HG03469 (cell line): Measurements from ENCODE around the gene FGF5.
A peak's percentile ranks its signal among the peaks of the same experiment; 100 is the strongest.
"Not testable (repeated sequence)": the region's sequence is repeated elsewhere in the genome, so short reads cannot be mapped to it uniquely, and the experiment has no call there.

Experiments used
- ATAC-seq: cut with Tn5 transposase; IDR thresholded peaks from one replicate; pipeline ENCODE4 v1.9.1; 2021; ENCODE audit warnings: mild to moderate bottlenecking, moderate library complexity, moderate number of reproducible peaks; ENCODE audit not compliant: unreplicated experiment

The FGF5 gene, protein sequence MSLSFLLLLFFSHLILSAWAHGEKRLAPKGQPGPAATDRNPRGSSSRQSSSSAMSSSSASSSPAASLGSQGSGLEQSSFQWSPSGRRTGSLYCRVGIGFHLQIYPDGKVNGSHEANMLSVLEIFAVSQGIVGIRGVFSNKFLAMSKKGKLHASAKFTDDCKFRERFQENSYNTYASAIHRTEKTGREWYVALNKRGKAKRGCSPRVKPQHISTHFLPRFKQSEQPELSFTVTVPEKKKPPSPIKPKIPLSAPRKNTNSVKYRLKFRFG

GRCh38 chr4:80266253-80266901 lies at the start of gene FGF5:
Gene FGF5, plus strand, starts transcription at chr4:80266664. Its CDS starts 161 bp downstream, at chr4:80266825.
- ATAC-seq = no peak

- no peak for ATAC-seq
Observed at GRCh38 chr4:80219301-80220025, 47.0 kb upstream of the FGF5 start.

- no peak for ATAC-seq
Observed at GRCh38 chr4:80220711-80221110, 45.8 kb upstream of the FGF5 start.

GRCh38 chr4:80221161-80221560 lies 45.3 kb upstream of the FGF5 start:
- ATAC-seq = no peak

DNA sequence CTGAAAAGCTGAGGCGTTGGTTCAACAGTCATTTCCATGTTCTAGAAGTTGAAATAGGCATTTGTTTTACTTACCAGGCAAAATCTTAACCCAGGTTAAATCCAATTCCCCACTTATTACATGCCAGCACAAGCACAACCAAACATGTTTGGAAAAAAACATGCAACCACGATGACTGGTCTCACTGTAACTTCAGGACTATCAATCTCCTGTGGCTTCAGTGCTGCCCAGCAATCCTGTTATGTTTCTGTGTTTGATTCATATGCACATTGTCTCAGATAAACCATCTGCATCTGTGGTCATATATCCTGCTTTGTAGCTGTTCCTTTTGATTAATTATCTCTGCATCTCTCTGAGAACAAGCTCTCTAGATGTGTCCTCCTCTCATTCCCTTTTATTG lies 40.9 kb upstream of the FGF5 start:
- ATAC-seq = no peak

DNA sequence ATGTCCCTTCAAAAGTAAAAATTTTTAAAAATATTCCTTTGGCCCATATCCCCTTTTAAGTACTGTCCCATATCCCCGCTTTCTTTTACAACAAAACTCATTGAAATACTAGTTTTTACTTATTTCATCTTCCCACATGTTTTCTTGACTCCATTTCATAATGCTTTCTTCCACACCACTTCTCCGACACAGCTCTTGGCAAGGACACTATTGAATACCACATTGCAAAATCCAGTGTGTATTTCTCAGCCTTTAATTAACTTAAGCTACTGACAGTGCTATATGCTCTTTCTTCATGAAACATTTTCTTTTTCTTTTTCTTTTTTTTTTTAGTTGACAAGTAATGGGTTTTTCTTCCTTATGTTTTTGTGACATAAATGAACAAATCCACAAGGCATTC lies 40.4 kb upstream of the FGF5 start:
- ATAC-seq = no peak

- no peak for ATAC-seq
Observed at GRCh38 chr4:80228460-80228859, 38.0 kb upstream of the FGF5 start.

DNA sequence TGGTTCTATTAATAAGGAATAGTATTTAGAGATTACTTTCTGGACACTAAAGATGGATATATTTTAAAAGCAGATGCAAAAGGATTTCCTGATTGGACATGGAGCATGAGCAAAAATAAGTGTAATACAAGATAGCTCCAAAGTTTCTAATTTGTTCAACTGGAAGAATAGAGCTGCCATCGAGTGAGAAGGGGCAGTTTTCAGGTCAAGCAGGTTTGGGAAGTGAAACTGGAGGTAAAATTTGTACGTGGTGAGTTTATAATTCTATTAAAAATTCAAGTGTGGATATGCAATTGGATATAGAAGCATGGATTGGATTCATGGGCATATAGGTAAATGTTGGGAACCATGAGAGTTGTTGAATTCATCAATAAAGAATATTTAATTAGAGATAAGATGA lies 37.3 kb upstream of the FGF5 start:
- ATAC-seq = no peak

GRCh38 chr4:80229590-80229989 lies 36.9 kb upstream of the FGF5 start:
- peak; percentile 54 for ATAC-seq

- ATAC-seq = no peak
Observed at GRCh38 chr4:80231180-80231579, 35.3 kb upstream of the FGF5 start.

- ATAC-seq = no peak
Observed at GRCh38 chr4:80232707-80233370, 33.6 kb upstream of the FGF5 start.

DNA sequence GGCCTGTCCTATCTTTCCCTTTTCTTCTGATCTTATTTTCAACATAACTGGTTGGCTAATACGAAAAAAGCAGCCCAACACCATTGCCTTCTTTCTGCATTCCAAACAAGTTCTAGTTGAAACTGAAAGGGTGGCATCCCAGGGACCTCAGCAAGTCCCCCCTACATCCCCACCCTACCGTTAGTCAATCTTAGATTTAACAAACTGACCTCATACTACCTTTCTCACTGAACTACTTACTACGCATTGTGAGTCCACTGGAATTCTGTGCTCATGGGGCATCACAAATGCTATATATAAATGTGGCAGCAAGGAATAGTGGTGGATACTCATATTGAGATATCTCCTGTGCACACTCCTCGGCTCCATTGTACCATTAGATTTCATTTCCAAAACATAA lies 33.1 kb upstream of the FGF5 start:
- ATAC-seq = no peak

- no peak for ATAC-seq
Observed at GRCh38 chr4:80235451-80235850, 31.0 kb upstream of the FGF5 start.

- ATAC-seq = no peak
Observed at GRCh38 chr4:80237992-80238391, 28.5 kb upstream of the FGF5 start.

DNA sequence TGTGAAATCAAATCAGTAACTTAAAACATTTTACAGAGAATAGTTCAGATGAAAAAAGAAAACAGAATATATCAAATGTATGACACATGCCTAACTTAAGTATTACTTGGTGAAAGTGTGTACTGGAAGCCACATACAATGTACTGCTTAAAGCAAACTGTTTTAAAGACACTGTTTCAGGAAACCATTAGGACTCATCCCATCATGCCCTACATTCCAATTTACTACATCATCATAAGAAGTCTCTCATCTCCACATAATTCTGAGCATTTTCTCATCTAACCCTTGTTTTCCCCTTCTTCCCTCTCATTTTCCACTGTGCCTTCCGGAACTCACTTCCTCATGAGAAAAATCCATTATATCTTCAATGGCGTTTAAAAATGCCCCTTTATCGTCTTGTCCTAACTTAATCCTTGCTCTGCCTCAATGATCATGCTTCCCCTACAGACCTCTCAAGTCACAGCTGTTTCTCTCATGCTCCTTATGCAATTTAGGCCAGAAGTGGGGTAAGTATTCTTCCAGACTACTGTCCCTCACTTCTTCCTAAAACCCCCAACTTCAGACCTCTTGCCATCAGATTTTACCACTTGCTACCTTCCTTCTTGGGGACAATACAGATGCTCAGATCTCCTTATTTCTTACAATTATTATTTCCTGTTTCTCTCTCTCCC lies 26.8 kb upstream of the FGF5 start:
- ATAC-seq = no peak

DNA sequence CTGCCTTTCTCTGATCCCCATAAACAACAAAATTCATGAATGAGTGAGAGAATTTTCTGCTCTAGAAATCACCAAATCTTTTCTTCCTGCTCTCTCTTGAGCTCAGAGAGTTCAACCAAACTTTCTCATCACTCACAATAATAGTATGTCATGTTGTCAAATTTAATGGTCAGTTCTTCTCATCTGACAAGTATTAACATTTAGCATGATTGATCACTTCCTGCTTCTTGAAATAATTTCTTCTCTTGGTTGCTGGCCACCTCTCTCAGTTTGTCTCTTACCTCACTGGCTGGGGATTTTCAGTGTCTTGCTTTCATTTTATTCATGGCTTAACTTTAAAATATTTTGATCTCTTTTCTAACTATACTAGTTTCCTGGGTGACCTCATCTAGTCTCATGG lies 25.5 kb upstream of the FGF5 start:
- no peak for ATAC-seq

DNA sequence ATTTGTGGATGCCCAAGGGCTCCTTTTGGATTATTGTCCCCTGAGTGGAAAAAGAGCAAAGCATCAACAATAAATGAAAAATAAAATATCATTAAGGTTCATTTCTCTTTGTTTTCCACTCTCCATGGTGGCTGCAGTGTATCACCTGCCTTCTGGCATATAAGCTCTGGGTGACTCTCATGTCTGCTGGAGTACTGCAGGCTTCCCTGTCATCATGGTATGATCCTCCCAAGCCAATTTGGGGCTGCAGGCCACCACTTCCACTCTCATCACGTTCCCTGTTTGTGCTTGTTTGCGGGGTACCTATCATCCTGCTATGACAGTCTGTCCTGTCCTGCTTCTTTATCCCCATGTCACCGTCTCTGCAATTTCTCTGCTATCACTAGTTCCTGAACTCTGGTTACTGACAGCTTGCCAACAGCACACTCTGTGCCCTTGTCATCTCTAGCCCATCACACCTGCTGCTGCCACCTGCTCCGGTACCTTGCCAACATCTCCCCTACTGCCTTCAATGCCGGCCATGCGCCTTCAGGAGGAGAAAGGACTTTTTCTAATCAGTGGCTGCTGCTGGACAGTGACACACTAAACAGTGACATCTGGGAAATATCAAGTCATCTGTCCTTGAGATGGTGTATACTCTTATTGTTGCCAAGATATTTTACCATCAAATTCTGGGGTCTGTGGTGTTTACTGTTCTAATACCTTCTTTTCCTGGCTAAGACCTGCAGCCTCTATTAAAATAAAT lies 23.0 kb upstream of the FGF5 start:
- no peak for ATAC-seq

GRCh38 chr4:80247484-80247883 lies 19.0 kb upstream of the FGF5 start:
- ATAC-seq = not testable (repeated sequence)

GRCh38 chr4:80249144-80249543 lies 17.3 kb upstream of the FGF5 start:
- no peak for ATAC-seq

GRCh38 chr4:80252427-80252826 lies 14.0 kb upstream of the FGF5 start:
- ATAC-seq = no peak
